ENCODE results near the gene RPRM. TPM values are rescaled to one million over a fixed set of nuclear protein-coding genes. Genes with fewer than 3 reads are reported as not detected.
"Not testable (repeated sequence)": the region's sequence is repeated elsewhere in the genome, so short reads cannot be mapped to it uniquely, and the experiment has no call there.

Gene RPRM
- not detected in 2 replicates for total RNA-seq

DNA sequence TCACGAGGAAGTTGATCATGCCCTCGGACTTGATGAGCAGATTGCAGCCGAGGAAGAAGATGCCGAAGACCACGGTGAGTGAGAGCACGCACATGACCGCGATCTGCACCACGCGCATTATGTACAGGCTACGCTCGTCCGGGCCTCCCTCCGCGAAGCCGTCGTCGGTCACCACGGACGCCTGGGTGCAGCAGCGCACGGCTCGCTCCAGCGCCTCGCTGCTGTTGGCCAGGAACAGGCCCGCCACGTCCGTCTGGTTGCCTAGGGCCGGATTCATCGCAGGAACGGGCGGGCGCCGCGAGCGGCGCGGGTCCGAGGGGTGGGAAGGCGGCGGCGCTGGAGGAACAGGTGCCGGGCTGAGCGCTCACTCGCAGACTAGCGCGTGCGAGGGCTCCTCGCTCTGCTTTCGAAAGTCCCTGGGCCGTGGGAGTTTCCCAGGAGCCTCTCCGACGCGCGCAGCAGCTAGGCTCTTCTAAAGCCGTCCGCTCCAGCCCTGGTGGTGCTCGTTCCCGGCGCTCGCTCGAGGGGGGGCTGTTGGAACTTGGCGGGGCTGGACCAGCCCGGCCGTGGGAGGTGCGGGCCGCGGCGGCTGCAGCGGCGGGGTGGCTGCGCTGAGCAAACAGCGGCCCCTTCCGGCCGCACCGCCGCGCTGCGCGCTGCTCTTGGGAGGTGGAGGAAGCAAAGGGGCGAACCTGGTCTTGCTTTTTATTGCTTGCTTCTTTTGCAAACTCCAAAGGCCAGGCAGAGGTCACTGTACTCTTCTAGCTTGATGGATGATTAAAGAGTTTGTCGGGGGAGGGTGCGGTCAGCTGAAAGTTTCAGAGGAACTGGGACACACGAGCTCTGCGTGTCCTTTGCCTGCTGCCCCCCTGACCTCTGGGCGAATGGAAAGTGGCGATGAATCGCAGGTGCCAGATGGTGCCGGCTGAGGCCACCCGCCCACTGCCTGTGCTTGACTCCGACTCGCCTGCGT lies at the start of gene RPRM:
RPRM (minus strand) TSS at position 474 of the 973 bp plus-strand sequence; CDS start at position 277, 197 bp downstream.
- H3K9me3 Mint-ChIP-seq, result no peaks in the 10 kb centered on the region
- H3K27ac Mint-ChIP-seq, result no peak within 1 kb of the TSS
- intact Hi-C loops (cut with micrococcal nuclease), result loop anchor here (2.0 to 5.0 kb wide), 3 partner anchors 316 to 552 kb away; partner anchors contain the start of gene GALNT13
- peak within 1 kb of the TSS; percentile 61 for H3K4me3 Mint-ChIP-seq (ENCODE audit: low read depth)
- no peaks in the 10 kb centered on the region for H3K36me3 Mint-ChIP-seq (ENCODE audit: low read depth)
- DNase-seq (ENCODE audit: low spot score), result peak; percentile 51
- peaks cover 9% of the 10 kb centered on the region for H3K4me1 Mint-ChIP-seq (ENCODE audit: low read depth)
- H3K27me3 Mint-ChIP-seq (ENCODE audit: low read depth), result peaks cover 57% of the 10 kb centered on the region

DNA sequence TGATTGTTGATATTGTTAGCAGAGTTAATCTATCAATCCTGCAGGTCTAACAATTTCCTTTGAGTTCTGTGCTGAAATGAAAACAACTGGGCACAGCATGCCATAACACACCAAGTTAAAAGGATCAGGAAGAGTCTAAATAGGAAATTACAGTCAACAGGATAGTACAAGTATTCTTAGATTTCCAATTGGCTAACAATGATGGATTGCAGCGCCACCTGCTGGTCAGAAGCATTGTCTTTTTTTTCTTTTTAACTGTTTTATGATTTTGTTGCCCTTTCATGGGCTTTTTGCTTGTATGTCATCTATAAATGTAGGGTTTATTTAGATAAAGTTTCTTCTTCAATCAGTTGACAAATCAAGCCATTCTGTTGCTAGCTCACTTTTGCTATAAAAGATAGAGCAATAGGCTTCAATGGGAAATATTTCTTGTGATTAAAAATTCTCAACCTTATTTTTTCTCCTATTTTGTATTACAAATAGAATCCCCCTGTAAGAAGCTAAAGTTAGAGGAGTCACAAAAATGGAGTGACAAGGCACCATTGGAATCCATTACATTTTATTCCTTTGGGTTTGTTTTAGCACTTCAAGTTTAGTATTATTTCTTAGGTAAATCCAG lies 40.8 kb upstream of the RPRM start:
- no peak overlapping the region for H3K4me3 Mint-ChIP-seq (ENCODE audit: low read depth)
- no peak overlapping the region for H3K27ac Mint-ChIP-seq
- H3K4me1 Mint-ChIP-seq (ENCODE audit: low read depth), result no peaks in the 10 kb centered on the region
- H3K36me3 Mint-ChIP-seq (ENCODE audit: low read depth), result no peaks in the 10 kb centered on the region
- DNase-seq (ENCODE audit: low spot score), result peak; percentile 12
- H3K27me3 Mint-ChIP-seq (ENCODE audit: low read depth), result no peaks in the 10 kb centered on the region
- no peaks in the 10 kb centered on the region for H3K9me3 Mint-ChIP-seq
- intact Hi-C loops (cut with micrococcal nuclease), result loop anchor here (2.0 kb wide), 3 partner anchors 23 to 779 kb away; no protein-coding TSS in a partner anchor

DNA sequence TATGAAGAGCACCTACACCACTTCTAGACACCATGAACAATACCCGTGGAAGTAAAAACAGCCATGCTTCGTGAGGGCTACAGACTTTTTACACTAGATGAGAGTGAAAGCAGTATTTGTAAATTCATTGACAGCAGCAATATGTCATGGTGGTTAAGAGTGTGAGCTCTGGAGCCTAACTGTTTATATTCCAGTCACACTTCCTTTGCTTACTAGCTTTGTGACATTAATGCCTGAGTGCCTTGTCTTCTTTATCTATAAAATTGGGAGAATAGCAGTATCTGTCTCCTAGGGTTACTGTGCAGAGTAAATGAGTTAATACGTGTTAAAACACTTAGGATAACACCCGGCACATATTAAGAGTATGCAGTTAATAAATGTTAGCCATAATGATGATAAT lies 33.8 kb upstream of the RPRM start:
- no peak overlapping the region for H3K27ac Mint-ChIP-seq
- intact Hi-C loops (cut with micrococcal nuclease), result no loop called here
- H3K27me3 Mint-ChIP-seq (ENCODE audit: low read depth), result no peaks in the 10 kb centered on the region
- H3K9me3 Mint-ChIP-seq, result no peaks in the 10 kb centered on the region
- no peaks in the 10 kb centered on the region for H3K36me3 Mint-ChIP-seq (ENCODE audit: low read depth)
- DNase-seq (ENCODE audit: low spot score), result no peak
- no peaks in the 10 kb centered on the region for H3K4me1 Mint-ChIP-seq (ENCODE audit: low read depth)
- no peak overlapping the region for H3K4me3 Mint-ChIP-seq (ENCODE audit: low read depth)

- no peaks in the 10 kb centered on the region for H3K4me1 Mint-ChIP-seq (ENCODE audit: low read depth)
- intact Hi-C loops (cut with micrococcal nuclease), result no loop called here
Observed at GRCh38 chr2:153510996-153511395, 32.4 kb upstream of the RPRM start.

GRCh38 chr2:153509133-153509532 lies 30.6 kb upstream of the RPRM start:
- no peak overlapping the region for H3K27ac Mint-ChIP-seq
- H3K4me1 Mint-ChIP-seq (ENCODE audit: low read depth), result no peaks in the 10 kb centered on the region
- no peak overlapping the region for H3K4me3 Mint-ChIP-seq (ENCODE audit: low read depth)
- H3K36me3 Mint-ChIP-seq (ENCODE audit: low read depth), result no peaks in the 10 kb centered on the region
- no peak for DNase-seq (ENCODE audit: low spot score)
- intact Hi-C loops (cut with micrococcal nuclease), result no loop called here
- H3K9me3 Mint-ChIP-seq, result peaks cover 10% of the 10 kb centered on the region
- no peaks in the 10 kb centered on the region for H3K27me3 Mint-ChIP-seq (ENCODE audit: low read depth)

More at GRCh38 chr2:153510996-153511395, 32.4 kb upstream of the RPRM start:
- Mint-ChIP-seq H3K4me3 (ENCODE audit: low read depth) (no peak overlapping the region), H3K9me3 (peaks cover 10% of the 10 kb centered on the region), H3K27me3 (ENCODE audit: low read depth) (no peaks in the 10 kb centered on the region), H3K27ac (no peak overlapping the region), H3K36me3 (ENCODE audit: low read depth) (no peaks in the 10 kb centered on the region)
- DNase-seq (ENCODE audit: low spot score), result no peak

GRCh38 chr2:153506499-153506898 lies 27.9 kb upstream of the RPRM start:
- H3K9me3 Mint-ChIP-seq, result peaks cover 10% of the 10 kb centered on the region
- H3K4me1 Mint-ChIP-seq (ENCODE audit: low read depth); H3K27ac Mint-ChIP-seq; H3K27me3 Mint-ChIP-seq (ENCODE audit: low read depth); H3K36me3 Mint-ChIP-seq (ENCODE audit: low read depth); H3K4me3 Mint-ChIP-seq (ENCODE audit: low read depth); intact Hi-C loops (cut with micrococcal nuclease); DNase-seq (ENCODE audit: low spot score): not testable (repeated sequence)

GRCh38 chr2:153499439-153499838 lies 20.9 kb upstream of the RPRM start:
- H3K36me3 Mint-ChIP-seq (ENCODE audit: low read depth), result no peaks in the 10 kb centered on the region
- no peaks in the 10 kb centered on the region for H3K4me1 Mint-ChIP-seq (ENCODE audit: low read depth)
- H3K27me3 Mint-ChIP-seq (ENCODE audit: low read depth), result no peaks in the 10 kb centered on the region
- intact Hi-C loops (cut with micrococcal nuclease), result no loop called here
- no peak overlapping the region for H3K4me3 Mint-ChIP-seq (ENCODE audit: low read depth)
- H3K9me3 Mint-ChIP-seq, result no peaks in the 10 kb centered on the region
- H3K27ac Mint-ChIP-seq, result no peak overlapping the region
- no peak for DNase-seq (ENCODE audit: low spot score)

- Mint-ChIP-seq H3K4me1 (ENCODE audit: low read depth) (no peaks in the 10 kb centered on the region), H3K36me3 (ENCODE audit: low read depth) (no peaks in the 10 kb centered on the region), H3K27ac (no peak overlapping the region), H3K4me3 (ENCODE audit: low read depth) (no peak overlapping the region), H3K9me3 (no peaks in the 10 kb centered on the region), H3K27me3 (ENCODE audit: low read depth) (no peaks in the 10 kb centered on the region)
- no peak for DNase-seq (ENCODE audit: low spot score)
- intact Hi-C loops (cut with micrococcal nuclease), result no loop called here
Observed at GRCh38 chr2:153497938-153498629, 19.5 kb upstream of the RPRM start.

DNA sequence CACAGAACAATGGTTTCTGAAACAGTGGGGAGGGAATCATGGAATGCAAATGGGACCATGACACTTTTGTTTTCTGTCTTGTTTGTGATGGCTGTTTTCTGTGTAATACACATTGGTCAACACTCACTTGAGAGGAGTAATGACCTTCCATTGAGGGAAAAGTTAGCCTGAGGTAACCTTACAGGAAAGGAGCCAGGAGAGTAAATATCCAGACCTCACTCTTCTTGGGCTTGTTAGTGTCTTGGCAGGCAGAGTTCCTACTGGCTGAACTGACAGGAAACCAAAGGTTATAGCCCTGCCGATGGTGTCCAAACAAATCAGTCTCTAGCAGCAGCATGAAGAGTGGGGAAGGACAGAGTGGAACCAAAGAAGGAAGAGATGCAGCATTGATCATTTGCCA lies 17.2 kb upstream of the RPRM start:
- Mint-ChIP-seq H3K4me1 (ENCODE audit: low read depth) (no peaks in the 10 kb centered on the region), H3K36me3 (ENCODE audit: low read depth) (no peaks in the 10 kb centered on the region), H3K4me3 (ENCODE audit: low read depth) (no peak overlapping the region), H3K9me3 (no peaks in the 10 kb centered on the region), H3K27me3 (ENCODE audit: low read depth) (no peaks in the 10 kb centered on the region), H3K27ac (no peak overlapping the region)
- no peak for DNase-seq (ENCODE audit: low spot score)
- intact Hi-C loops (cut with micrococcal nuclease), result no loop called here

GRCh38 chr2:153488072-153488471 lies 9.5 kb upstream of the RPRM start:
- Mint-ChIP-seq H3K36me3 (ENCODE audit: low read depth) (no peaks in the 10 kb centered on the region), H3K27me3 (ENCODE audit: low read depth) (no peaks in the 10 kb centered on the region)
- intact Hi-C loops (cut with micrococcal nuclease), result no loop called here

GRCh38 chr2:153487448-153487847 lies 8.9 kb upstream of the RPRM start:
- DNase-seq (ENCODE audit: low spot score), result no peak
- intact Hi-C loops (cut with micrococcal nuclease), result no loop called here
- no peaks in the 10 kb centered on the region for H3K36me3 Mint-ChIP-seq (ENCODE audit: low read depth)
- H3K27me3 Mint-ChIP-seq (ENCODE audit: low read depth), result no peaks in the 10 kb centered on the region
- no peaks in the 10 kb centered on the region for H3K4me1 Mint-ChIP-seq (ENCODE audit: low read depth)
- no peak overlapping the region for H3K4me3 Mint-ChIP-seq (ENCODE audit: low read depth)
- H3K27ac Mint-ChIP-seq, result no peak overlapping the region
- H3K9me3 Mint-ChIP-seq, result no peaks in the 10 kb centered on the region

More at GRCh38 chr2:153488072-153488471, 9.5 kb upstream of the RPRM start:
- Mint-ChIP-seq H3K4me1 (ENCODE audit: low read depth) (no peaks in the 10 kb centered on the region), H3K4me3 (ENCODE audit: low read depth) (no peak overlapping the region), H3K27ac (no peak overlapping the region), H3K9me3 (no peaks in the 10 kb centered on the region)
- DNase-seq (ENCODE audit: low spot score), result no peak

DNA sequence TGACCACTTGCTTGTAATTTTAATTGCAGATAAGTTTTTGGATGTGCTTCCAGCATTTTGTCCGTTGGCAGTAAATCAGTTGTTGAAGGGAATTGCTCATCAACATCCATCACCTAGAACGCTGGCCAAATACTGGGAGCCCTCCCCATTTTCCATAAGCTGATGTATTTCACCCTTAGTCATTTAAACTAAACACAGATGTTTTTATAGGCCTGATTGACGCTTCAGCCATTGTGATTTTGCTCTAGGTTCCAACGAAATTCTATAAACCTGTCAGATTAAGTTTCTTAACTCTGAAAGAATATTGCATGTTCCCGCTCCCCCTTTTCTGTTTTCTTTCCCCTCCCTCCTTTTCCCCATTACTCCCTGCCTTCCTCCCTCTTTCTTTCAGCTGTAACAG lies 1.0 kb upstream of the RPRM start:
- Mint-ChIP-seq H3K27ac (no peak overlapping the region), H3K27me3 (ENCODE audit: low read depth) (peaks cover 52% of the 10 kb centered on the region), H3K4me3 (ENCODE audit: low read depth) (no peak overlapping the region), H3K9me3 (no peaks in the 10 kb centered on the region), H3K4me1 (ENCODE audit: low read depth) (peaks cover 9% of the 10 kb centered on the region), H3K36me3 (ENCODE audit: low read depth) (no peaks in the 10 kb centered on the region)
- intact Hi-C loops (cut with micrococcal nuclease), result loop anchor here (2.0 to 5.0 kb wide), 3 partner anchors 317 to 553 kb away; partner anchors contain the start of gene GALNT13
- no peak for DNase-seq (ENCODE audit: low spot score)
